ENCODE measurements around the gene BICD2. TPM values are rescaled to one million over a fixed set of nuclear protein-coding genes. Genes with fewer than 3 reads are reported as not detected.

The BICD2 gene
- total and polyA plus RNA-seq, 9 of the 15 experiments (the other 6 are each of a cell fraction or from before 2014, with no cell fraction given), result 3.6 to 23.4 (median 11.8) TPM

GRCh38 chr9:92764988-92765936 lies 629 bp upstream of the BICD2 start (continued):
- TF ChIP-seq ZNF24 (IDR thresholded peaks at IDR 0.05), result peak; percentile 10; the same call in 1 of the 2 replicates
- no peak for TF ChIP-seq HNRNPUL1 (IDR thresholded peaks at IDR 0.05; ENCODE audit: low read length)
- TF ChIP-seq, protein P1, sequence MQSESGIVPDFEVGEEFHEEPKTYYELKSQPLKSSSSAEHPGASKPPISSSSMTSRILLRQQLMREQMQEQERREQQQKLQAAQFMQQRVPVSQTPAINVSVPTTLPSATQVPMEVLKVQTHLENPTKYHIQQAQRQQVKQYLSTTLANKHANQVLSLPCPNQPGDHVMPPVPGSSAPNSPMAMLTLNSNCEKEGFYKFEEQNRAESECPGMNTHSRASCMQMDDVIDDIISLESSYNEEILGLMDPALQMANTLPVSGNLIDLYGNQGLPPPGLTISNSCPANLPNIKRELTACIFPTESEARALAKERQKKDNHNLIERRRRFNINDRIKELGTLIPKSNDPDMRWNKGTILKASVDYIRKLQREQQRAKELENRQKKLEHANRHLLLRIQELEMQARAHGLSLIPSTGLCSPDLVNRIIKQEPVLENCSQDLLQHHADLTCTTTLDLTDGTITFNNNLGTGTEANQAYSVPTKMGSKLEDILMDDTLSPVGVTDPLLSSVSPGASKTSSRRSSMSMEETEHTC (IDR thresholded peaks at IDR 0.05), result 0 out of 2 replicates have a peak, but pooled peaks have one; percentile 34
- TF ChIP-seq, protein P2, sequence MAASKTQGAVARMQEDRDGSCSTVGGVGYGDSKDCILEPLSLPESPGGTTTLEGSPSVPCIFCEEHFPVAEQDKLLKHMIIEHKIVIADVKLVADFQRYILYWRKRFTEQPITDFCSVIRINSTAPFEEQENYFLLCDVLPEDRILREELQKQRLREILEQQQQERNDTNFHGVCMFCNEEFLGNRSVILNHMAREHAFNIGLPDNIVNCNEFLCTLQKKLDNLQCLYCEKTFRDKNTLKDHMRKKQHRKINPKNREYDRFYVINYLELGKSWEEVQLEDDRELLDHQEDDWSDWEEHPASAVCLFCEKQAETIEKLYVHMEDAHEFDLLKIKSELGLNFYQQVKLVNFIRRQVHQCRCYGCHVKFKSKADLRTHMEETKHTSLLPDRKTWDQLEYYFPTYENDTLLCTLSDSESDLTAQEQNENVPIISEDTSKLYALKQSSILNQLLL (CRISPR knock-in tag; IDR thresholded peaks at IDR 0.05; ENCODE audit: borderline replicate concordance), result no peak
- 0 out of 2 replicates have a peak, but pooled peaks have one; percentile 19 for TF ChIP-seq DIDO1 (tag; IDR thresholded peaks at IDR 0.05; ENCODE audit: low read depth)
- TF ChIP-seq SUPT5H (IDR thresholded peaks at IDR 0.05), result peak; percentile 94
- TF ChIP-seq, protein P3, sequence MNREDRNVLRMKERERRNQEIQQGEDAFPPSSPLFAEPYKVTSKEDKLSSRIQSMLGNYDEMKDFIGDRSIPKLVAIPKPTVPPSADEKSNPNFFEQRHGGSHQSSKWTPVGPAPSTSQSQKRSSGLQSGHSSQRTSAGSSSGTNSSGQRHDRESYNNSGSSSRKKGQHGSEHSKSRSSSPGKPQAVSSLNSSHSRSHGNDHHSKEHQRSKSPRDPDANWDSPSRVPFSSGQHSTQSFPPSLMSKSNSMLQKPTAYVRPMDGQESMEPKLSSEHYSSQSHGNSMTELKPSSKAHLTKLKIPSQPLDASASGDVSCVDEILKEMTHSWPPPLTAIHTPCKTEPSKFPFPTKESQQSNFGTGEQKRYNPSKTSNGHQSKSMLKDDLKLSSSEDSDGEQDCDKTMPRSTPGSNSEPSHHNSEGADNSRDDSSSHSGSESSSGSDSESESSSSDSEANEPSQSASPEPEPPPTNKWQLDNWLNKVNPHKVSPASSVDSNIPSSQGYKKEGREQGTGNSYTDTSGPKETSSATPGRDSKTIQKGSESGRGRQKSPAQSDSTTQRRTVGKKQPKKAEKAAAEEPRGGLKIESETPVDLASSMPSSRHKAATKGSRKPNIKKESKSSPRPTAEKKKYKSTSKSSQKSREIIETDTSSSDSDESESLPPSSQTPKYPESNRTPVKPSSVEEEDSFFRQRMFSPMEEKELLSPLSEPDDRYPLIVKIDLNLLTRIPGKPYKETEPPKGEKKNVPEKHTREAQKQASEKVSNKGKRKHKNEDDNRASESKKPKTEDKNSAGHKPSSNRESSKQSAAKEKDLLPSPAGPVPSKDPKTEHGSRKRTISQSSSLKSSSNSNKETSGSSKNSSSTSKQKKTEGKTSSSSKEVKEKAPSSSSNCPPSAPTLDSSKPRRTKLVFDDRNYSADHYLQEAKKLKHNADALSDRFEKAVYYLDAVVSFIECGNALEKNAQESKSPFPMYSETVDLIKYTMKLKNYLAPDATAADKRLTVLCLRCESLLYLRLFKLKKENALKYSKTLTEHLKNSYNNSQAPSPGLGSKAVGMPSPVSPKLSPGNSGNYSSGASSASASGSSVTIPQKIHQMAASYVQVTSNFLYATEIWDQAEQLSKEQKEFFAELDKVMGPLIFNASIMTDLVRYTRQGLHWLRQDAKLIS (CRISPR knock-in tag; IDR thresholded peaks at IDR 0.05), result peak; percentile 59; the same call in 1 of the 2 replicates
- TF ChIP-seq CREB3 (tag; conservative IDR thresholded peaks at IDR 0.05; ENCODE audit: low read depth), result no peak
- peak; percentile 46 to 89; a peak in 3 of 4 replicates for TF ChIP-seq NONO (IDR thresholded peaks at IDR 0.05; ENCODE audit: low read depth in 2 of 2, low read length in 1 of 2)
- TF ChIP-seq GTF3C2 (IDR thresholded peaks at IDR 0.05; ENCODE audit: borderline replicate concordance, extremely low read depth, insufficient read length), result no peak
- TF ChIP-seq, protein P4, sequence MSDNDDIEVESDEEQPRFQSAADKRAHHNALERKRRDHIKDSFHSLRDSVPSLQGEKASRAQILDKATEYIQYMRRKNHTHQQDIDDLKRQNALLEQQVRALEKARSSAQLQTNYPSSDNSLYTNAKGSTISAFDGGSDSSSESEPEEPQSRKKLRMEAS (CRISPR knock-in tag; IDR thresholded peaks at IDR 0.05), result peak; percentile 87
- no peak for TF ChIP-seq PURB (CRISPR knock-in tag; IDR thresholded peaks at IDR 0.05; ENCODE audit: low read depth)
- TF ChIP-seq MYC (IDR thresholded peaks at IDR 0.05; ENCODE audit: low read depth, low read length), result peak; percentile 76
- peak; percentile 19; the same call in 1 of the 2 replicates for TF ChIP-seq MYC (CRISPR knock-in tag; IDR thresholded peaks at IDR 0.05; ENCODE audit: borderline replicate concordance, low read depth)
